Esophagus squamous epithelium (tissue), 5 donors: Measurements from ENCODE around the gene KRT84. TPM values are rescaled to one million over a fixed set of nuclear protein-coding genes. Genes with fewer than 3 reads are reported as not detected.

Experiments
- DNase-seq: peaks from one replicate; lab custom pipeline; 2025; lab: John Stamatoyannopoulos, UW
- H3K27ac ChIP-seq, 4 donors: fragments of 200-600 bp; sonication (generic); one replicate each; pipeline ENCODE4 v1.5.1; 2016 to 2019; ENCODE audit warnings: mild to moderate bottlenecking in 1 of 4
- H3K27me3 ChIP-seq, 4 donors: fragments of 200-600 bp; sonication (generic); 1 replicate in 3 of 4; 2 replicates in 1 of 4; pipeline versions ENCODE4 v1.5.1 to v1.6.0; 2017 to 2021; ENCODE audit warnings: antibody characterized with exemption in 1 of 4
- H3K36me3 ChIP-seq, 3 donors: fragments of 200-600 bp; sonication (generic); one replicate each; pipeline ENCODE4 v1.5.1; 2016 to 2019
- H3K4me1 ChIP-seq, 3 donors: fragments of 200-600 bp; sonication (generic); one replicate each; pipeline ENCODE4 v1.5.1; 2017 to 2019
- H3K4me3 ChIP-seq, 4 donors: fragments of 200-600 bp; sonication (generic); 1 replicate in 3 of 4; 2 replicates in 1 of 4; pipeline ENCODE4 v1.5.1; 2016 to 2019; ENCODE audit warnings: mild to moderate bottlenecking in 2 of 4, moderate library complexity in 1 of 4
- H3K9me3 ChIP-seq, 3 donors: fragments of 200-600 bp; sonication (generic); one replicate each; pipeline ENCODE4 v1.5.1; 2016 to 2019
- CTCF ChIP-seq, 6 experiments: fragments of 450-650 bp in 4 of 6; fragments of 200-600 bp in 2 of 6; sonication (generic) in 2 of 6; IDR thresholded peaks; one replicate each; pipeline ENCODE4 v1.5.1; 2016 to 2019; ENCODE audit warnings: antibody characterized with exemption in 6 of 6, mild to moderate bottlenecking in 4 of 6, moderate library complexity in 4 of 6
- POLR2A ChIP-seq, 4 donors: fragments of 450-650 bp; IDR thresholded peaks; one replicate each; pipeline ENCODE4 v1.6.1; 2017; ENCODE audit warnings: antibody characterized with exemption in 4 of 4, mild to moderate bottlenecking in 4 of 4, moderate library complexity in 3 of 4
- WGBS, 2 donors: methylation state at CpG; one replicate each; pipeline ENCODE4 v1.1.5; 2018; 5-methylcytosine and 5-hydroxymethylcytosine counted together
- intact Hi-C: fragments of 100-400 bp; cut with DNase I; formaldehyde crosslinking; loops from one replicate; pipeline ENCODE4 v1.15.0; 2022
- total RNA-seq, 4 donors: library from RNA; depleted of rRNA; stranded (reverse); fragments of >200 nt; gene quantifications; one replicate each; pipeline ENCODE4 v1.1.0, GENCODE V29; 2016
- donor health status: DM: yes; HTN: yes; CAD: no.

The KRT84 gene
- total RNA-seq, 4 donors from 2014 or later, result 0.30 TPM; not detected in 3

GRCh38 chr12:52400906-52401305 is 15.5 kb upstream of the KRT84 start:
- 63 to 81% methylated on average over 3 to 7 of the region's 9 CpGs for WGBS, 2 donors
- no peaks in the 10 kb centered on the region for H3K9me3 ChIP-seq
- intact Hi-C loops, result no loop called here
- TF ChIP-seq CTCF (IDR thresholded peaks at IDR 0.05), result no peak
- no peak for TF ChIP-seq POLR2A (IDR thresholded peaks at IDR 0.05)
- H3K4me1 ChIP-seq, result peaks cover 0 to 8% (median 5%) of the 10 kb centered on the region in 3 donors
- H3K27ac ChIP-seq, result no peak overlapping the region
- H3K4me3 ChIP-seq, result no peak overlapping the region
- H3K36me3 ChIP-seq, result no peaks in the 10 kb centered on the region
- H3K27me3 ChIP-seq, result peaks cover 0 to 8% (median 0%) of the 10 kb centered on the region in 4 donors
- no peak for DNase-seq

- TF ChIP-seq POLR2A (IDR thresholded peaks at IDR 0.05) (no peak), CTCF (IDR thresholded peaks at IDR 0.05) (no peak)
Measured at GRCh38 chr12:52399756-52400155, 14.3 kb upstream of the KRT84 start.

GRCh38 chr12:52398176-52398575 is 12.7 kb upstream of the KRT84 start:
- TF ChIP-seq POLR2A (IDR thresholded peaks at IDR 0.05), result no peak
- no peak for TF ChIP-seq CTCF (IDR thresholded peaks at IDR 0.05)
- H3K4me3 ChIP-seq, result no peak overlapping the region
- intact Hi-C loops, result loop anchor here (10.0 kb wide), 1 partner anchor 97 kb away; the partner anchor contains the start of gene KRT6A
- H3K27ac ChIP-seq, result no peak overlapping the region
- DNase-seq, result no peak
- WGBS, 2 donors, result 70 to 100% methylated on average over 1 of the region's 1 CpG
- no peaks in the 10 kb centered on the region for H3K36me3 ChIP-seq
- peaks cover 0 to 8% (median 0%) of the 10 kb centered on the region in 4 donors for H3K27me3 ChIP-seq
- no peaks in the 10 kb centered on the region for H3K9me3 ChIP-seq
- peaks cover 0 to 9% (median 5%) of the 10 kb centered on the region in 3 donors for H3K4me1 ChIP-seq

More at GRCh38 chr12:52399756-52400155, 14.3 kb upstream of the KRT84 start:
- peaks cover 0 to 9% (median 5%) of the 10 kb centered on the region in 3 donors for H3K4me1 ChIP-seq
- H3K27me3 ChIP-seq, result peaks cover 0 to 8% (median 0%) of the 10 kb centered on the region in 4 donors
- intact Hi-C loops, result loop anchor here (10.0 kb wide), 1 partner anchor 95 kb away; the partner anchor contains the start of gene KRT6A
- H3K36me3 ChIP-seq, result no peaks in the 10 kb centered on the region
- DNase-seq, result no peak
- WGBS, 2 donors, result 99% methylated on average over 8 of the region's 16 CpGs; no CpG with 5 or more reads in 1 of the 2 donors
- H3K4me3 ChIP-seq, result no peak overlapping the region
- H3K9me3 ChIP-seq, result no peaks in the 10 kb centered on the region
- H3K27ac ChIP-seq, result no peak overlapping the region

- no peak for TF ChIP-seq POLR2A (IDR thresholded peaks at IDR 0.05)
- no peak for TF ChIP-seq CTCF (IDR thresholded peaks at IDR 0.05)
- no peak overlapping the region for H3K4me3 ChIP-seq
- DNase-seq, result no peak
- peaks cover 0 to 22% (median 9%) of the 10 kb centered on the region in 3 donors for H3K4me1 ChIP-seq
- WGBS, 2 donors, result 75 to 88% methylated on average over 8 of the region's 8 CpGs
- no peaks in the 10 kb centered on the region for H3K36me3 ChIP-seq
- H3K27me3 ChIP-seq, result peaks cover 0 to 4% (median 0%) of the 10 kb centered on the region in 4 donors
- H3K9me3 ChIP-seq, result no peaks in the 10 kb centered on the region
- H3K27ac ChIP-seq, result no peak overlapping the region
- intact Hi-C loops, result loop anchor here (10.0 kb wide), 1 partner anchor 98 kb away; the partner anchor contains the start of gene KRT6A
Measured at GRCh38 chr12:52396656-52397055, 11.2 kb upstream of the KRT84 start.

- no peak for DNase-seq
- H3K27ac ChIP-seq, result no peak overlapping the region
- WGBS, 2 donors, result 32 to 70% methylated on average over 9 to 12 of the region's 20 CpGs
- H3K4me1 ChIP-seq, result peaks cover 0 to 29% (median 16%) of the 10 kb centered on the region in 3 donors
- H3K27me3 ChIP-seq, result peaks cover 0 to 4% (median 0%) of the 10 kb centered on the region in 4 donors
- H3K9me3 ChIP-seq, result no peaks in the 10 kb centered on the region
- no peak overlapping the region for H3K4me3 ChIP-seq
- TF ChIP-seq POLR2A (IDR thresholded peaks at IDR 0.05) (no peak), CTCF (IDR thresholded peaks at IDR 0.05) (peak in 3 of 6 experiments; percentile 34 to 68 (median 42))
- intact Hi-C loops, result loop anchor here (10.0 kb wide), 1 partner anchor 99 kb away; the partner anchor contains the start of gene KRT6A
- H3K36me3 ChIP-seq, result no peaks in the 10 kb centered on the region
Measured at GRCh38 chr12:52395761-52396434, 10.4 kb upstream of the KRT84 start.
